Fibroblast of the conjunctiva (primary cell): Measurements from ENCODE around the gene SPINT2.

Experiments
- DNase-seq: peaks from one replicate; pipeline ENCODE4 v3.0.0-alpha.2; 2010; ENCODE audit warnings: low read depth

The SPINT2 gene

DNA sequence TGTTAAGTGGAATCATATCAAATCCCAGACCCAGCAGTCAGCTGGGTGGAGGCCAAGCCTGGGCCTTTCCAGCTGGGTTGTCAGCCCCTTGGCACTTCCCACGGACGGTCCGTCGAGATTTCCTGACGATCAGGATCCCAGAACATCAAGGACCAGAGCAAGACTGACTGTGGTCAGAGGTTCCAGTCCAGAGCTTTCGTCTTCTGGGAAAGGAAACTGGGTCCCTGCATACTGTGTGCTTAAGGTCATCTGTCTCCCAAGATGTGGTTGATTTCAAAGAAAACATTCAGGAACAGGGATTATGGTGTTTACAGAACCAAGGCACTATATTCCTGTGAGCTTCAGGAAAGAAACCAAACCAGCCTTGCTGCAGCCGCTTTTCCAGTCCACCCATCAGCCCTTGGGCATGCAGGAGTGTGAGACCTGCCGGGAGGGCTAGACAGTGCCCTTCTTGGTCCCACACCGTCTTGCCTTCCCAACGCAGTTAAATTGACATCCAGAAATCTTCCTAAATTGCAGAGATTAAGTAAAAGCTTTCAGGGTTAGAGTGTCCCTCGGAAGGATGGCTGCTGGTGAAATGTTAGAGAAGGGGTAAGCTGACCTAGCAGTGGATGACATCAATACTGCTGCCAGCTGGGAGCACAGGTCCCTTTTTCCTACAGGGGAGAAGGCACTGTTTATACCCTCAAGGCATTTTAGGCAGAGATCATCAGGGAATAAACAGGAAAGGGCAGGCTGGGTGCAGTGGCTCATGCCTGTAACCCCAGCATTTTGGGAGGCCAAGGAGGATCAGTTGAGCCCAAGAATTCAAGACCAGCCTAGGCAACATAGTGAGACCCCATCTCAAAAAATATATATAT, 34.7 kb downstream of the SPINT2 start:
- DNase-seq, result no peak

GRCh38 chr19:38303517-38304351, 39.4 kb downstream of the SPINT2 start, which contains the start of gene C19orf33:
C19orf33 (plus strand) TSS chr19:38304251; CDS start chr19:38304262, 11 bp downstream.
- DNase-seq, result no peak

GRCh38 chr19:38304352-38304865, 40.0 kb downstream of the SPINT2 start:
- no peak for DNase-seq

DNA sequence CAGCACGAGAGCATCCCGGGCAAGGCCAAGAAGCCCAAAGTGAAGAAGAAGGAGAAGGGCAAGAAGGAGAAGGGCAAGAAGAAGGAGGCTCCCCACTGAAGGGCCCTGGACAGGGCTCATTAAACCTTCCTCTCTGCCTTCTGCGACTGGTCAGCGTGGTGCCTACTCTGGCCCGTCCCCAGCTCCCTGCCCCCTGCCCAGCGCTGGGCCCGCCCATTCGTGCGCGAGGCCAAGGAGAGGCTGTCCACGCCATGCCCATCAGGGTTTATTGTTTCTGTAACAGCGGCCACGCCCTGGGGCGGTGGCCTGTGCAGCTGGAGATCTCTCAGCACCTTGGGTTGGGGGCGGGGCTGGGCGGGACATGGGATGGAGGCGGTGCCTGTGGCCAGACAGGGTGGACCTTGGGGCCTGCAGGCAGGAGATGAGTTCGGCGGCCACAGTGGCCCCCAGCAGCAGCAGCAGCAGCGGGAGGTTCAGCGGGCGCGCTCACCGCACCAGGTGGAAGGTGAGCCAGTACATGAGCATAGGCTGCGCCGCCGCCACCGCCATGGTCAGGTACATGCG, 40.6 kb downstream of the SPINT2 start:
- no peak for DNase-seq

- no peak for DNase-seq
Observed at GRCh38 chr19:38306236-38306635, 41.9 kb downstream of the SPINT2 start.

DNA sequence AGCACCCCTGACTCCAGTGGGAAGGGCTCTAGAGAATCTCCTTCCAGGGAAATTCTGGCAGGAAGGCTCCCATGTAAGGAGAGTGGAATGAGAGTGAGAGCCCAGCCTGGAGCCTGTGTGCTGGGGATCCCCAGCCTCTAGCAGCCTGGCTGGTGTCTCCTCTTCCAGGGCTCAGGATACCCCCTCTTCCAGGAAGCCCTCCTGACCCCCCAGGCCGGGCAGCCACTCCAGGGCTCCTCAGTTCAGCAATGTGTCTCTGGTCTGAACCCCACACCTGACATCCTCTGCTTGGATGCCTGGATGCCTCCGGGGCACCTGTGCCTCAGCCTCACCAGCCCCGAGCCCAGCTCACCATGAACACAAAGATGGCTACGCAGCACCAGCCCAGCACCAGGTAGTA, 42.7 kb downstream of the SPINT2 start:
- DNase-seq, result no peak

DNA sequence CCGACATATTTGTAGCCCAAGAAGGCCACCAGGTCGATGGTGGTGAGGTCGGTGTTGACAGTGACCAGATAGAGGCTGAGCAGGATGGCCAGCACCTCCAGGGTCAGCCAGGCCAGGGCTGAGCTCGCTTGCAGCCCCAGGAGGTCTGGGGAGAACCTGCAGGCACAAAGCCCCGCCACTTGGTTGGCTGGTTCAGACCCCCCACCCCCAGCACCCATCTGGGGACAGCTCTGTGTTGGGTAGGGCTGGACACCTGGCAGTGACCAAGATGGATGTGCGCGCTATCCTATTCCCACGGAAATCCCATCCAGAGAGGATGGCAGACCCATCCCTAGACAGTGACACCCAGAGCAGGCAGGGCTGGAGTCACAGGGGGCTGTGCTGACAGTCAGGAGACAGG, 43.2 kb downstream of the SPINT2 start:
- no peak for DNase-seq

DNA sequence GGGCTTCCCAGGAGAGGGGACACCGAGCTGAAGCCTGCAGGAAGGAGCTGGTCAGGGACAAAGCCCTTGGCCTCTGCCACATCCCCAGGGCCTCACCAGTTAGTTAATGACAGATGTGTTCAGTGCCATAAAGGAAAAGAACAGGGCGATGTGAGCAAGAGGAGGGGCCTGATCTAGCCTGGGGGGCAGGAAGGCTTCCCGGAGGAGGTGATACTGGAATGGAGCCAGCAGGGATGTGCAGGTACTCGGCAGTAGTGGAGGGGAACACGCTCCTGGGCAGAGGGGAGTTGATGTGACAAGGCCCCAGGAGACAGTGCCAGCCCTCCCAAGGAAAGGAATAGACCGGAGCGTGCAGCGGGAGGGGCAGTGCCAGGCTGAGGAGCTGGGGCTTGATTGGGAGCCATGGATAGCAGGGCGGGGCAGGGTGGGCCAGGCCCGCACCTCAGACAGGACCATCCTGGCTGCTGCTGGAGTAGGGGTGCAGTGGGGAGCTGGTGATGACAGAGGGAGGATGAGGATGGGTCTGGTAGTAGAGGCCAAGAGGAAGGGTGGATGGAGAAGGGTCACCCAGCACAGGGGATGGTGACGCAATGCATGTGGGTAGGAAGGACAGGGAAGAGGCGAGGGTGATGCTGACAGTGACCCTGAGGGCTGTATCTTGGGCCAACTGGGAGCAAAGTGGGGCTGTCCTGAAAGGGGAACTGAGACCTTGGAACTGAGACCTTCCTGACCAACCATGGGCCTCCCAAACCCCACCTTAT, 43.8 kb downstream of the SPINT2 start:
- no peak for DNase-seq

GRCh38 chr19:38308926-38309614, 44.7 kb downstream of the SPINT2 start:
- DNase-seq, result no peak

GRCh38 chr19:38309615-38310278, 45.4 kb downstream of the SPINT2 start:
- DNase-seq, result no peak

GRCh38 chr19:38310279-38310670, 45.9 kb downstream of the SPINT2 start:
- DNase-seq, result no peak

GRCh38 chr19:38310986-38311385, 46.6 kb downstream of the SPINT2 start:
- no peak for DNase-seq

DNA sequence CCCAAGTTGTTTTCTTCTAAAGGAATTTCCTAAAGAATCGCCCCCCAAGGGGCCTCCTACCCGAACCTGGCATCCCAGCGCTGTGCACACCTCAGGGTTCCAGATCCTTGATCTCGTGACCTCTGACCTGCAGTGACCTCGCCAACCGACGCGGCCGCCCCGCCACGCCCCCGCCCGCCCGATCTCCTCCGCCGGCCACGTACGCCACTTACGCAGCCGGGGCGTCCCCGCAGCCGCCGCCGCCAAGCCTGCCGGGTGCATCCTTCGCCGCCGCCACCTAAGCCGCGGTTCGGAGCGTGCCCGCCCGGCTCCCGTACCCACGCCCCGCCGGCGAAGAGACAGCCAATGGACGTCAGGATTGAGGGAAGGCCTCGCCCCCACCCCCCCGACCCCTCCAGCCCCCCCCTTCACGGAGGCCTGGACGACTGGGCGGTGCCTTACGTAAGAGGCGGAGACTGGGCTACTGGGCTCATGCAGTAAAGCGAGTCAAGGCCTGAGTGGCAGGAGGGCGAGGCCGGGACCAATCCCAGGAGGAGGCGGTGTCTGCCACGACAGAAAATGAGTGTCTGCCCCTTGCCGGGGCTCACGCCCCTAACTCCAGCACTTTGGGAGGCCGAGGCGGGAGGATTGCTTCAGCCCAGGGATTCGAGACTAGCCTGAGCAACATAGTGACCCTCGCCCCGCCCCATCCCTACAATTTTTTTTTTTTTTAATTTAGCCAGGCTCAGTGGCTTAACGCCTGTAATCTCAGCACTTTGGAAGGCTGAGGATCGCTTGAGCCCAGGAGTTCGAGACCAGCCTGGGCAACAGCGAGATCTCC, 51.5 kb downstream of the SPINT2 start, which contains the start of gene YIF1B:
TSS of gene YIF1B (minus strand) at position 291 of the 820 bp plus-strand sequence. CDS start at position 261, 30 bp downstream.
- peak; percentile 96 for DNase-seq

- no peak for DNase-seq
Observed at GRCh38 chr19:38316477-38317067, 52.2 kb downstream of the SPINT2 start.

GRCh38 chr19:38317104-38317612, 52.8 kb downstream of the SPINT2 start:
- DNase-seq, result no peak

- DNase-seq, result no peak
Observed at GRCh38 chr19:38318660-38319059, 54.3 kb downstream of the SPINT2 start.

DNA sequence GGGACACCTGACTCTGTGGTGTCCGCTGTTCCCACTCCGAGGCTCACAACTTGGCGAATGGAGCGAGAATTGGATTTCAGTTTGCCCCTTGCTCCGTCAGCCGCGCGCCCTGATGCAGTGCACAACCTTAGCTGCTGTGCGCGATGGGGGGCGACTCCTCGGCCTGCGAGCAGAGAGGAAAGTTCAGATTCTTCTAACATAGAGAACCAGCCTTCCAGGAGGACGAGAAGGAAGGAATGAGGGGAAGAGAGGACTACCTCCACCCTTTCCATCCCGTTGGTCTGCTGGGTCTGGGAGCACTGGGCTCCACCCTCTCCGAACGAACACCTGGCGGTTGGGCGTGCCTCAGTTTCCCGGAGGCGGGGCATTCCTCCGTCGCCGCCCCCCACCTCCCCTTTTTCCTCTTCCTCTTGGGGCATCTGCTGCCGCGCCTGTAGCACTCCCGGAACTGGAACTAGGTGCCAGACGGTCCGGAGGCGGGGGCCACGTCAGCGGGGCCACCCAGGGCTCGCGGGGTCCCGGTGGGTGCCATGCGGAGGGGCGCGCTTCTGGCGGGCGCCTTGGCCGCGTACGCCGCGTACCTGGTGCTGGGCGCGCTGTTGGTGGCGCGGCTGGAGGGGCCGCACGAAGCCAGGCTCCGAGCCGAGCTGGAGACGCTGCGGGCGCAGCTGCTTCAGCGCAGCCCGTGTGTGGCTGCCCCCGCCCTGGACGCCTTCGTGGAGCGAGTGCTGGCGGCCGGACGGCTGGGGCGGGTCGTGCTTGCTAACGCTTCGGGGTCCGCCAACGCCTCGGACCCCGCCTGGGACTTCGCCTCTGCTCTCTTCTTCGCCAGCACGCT, 55.3 kb downstream of the SPINT2 start, which contains the start of gene KCNK6:
TSS of gene KCNK6 (plus strand) at position 425 of the 838 bp plus-strand sequence. CDS start at position 531, 106 bp downstream.
- DNase-seq, result no peak

- no peak for DNase-seq
Observed at GRCh38 chr19:38320969-38321339, 56.6 kb downstream of the SPINT2 start.
